Erythroblast (primary cell): Measurements from ENCODE around the gene TUG1.

Source experiments
- GATA1 ChIP-seq: IDR thresholded peaks from 2 replicates; pipeline ENCODE4 v1.6.1; 2011; ENCODE audit warnings: low read depth, mild to moderate bottlenecking, control low read depth, low read length, moderate library complexity
- POLR2A ChIP-seq: IDR thresholded peaks from 2 replicates; pipeline ENCODE4 v1.6.1; 2011; ENCODE audit warnings: mild to moderate bottlenecking, low read length

DNA sequence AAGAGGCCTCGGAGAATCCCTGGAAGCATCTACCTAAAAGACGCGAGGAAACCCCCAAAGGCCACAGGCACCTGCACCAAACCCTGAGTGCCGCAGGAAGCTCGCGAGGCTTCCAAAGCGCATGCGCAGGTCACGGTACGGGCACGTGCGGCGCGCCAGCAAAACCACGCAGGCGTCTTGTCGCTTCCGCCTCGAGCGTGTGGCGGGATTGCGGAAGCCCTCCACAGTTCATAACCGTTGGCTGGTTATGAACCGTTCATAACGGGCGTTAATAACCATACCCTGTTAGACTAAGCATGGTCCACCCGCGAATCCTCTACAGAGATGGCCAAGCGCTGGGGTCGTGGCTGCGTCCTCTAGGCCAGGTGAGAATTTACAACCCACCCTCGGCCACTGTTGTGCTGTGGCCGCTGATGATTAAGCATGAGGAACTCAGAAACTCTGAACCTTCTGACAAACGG, 46.9 kb upstream of the TUG1 start:
- TF ChIP-seq POLR2A (peak; percentile 46), GATA1 (no peak)
